ENCODE measurements around the gene HELQ. TPM values are rescaled to one million over a fixed set of nuclear protein-coding genes. Genes with fewer than 3 reads are reported as not detected.
"Not testable (repeated sequence)": the region's sequence is repeated elsewhere in the genome, so short reads cannot be mapped to it uniquely, and the experiment has no call there.

Gene HELQ
- total and polyA plus RNA-seq, 12 donors, result 12.1 to 80.0 (median 32.7) TPM

- Histone ChIP-seq H3K9me3 (replicated peaks in 1 of 3) (no peaks in the 10 kb centered on the region), H3K4me1 (replicated peaks in 1 of 2) (peaks cover 0 to 11% of the 10 kb centered on the region in 2 donors), H3K27ac (no peak overlapping the region), H3K4me3 (no peak overlapping the region), H3K27me3 (no peaks in the 10 kb centered on the region), H3K36me3 (replicated peaks in 1 of 2) (peaks cover 0 to 64% of the 10 kb centered on the region in 2 donors)
- DNase-seq, result no peak
- intact Hi-C loops (cut with DNase I), result no loop called here
- WGBS, 4 donors, result 57 to 65% (median 61%) methylated on average over 4 of the region's 4 CpGs
- TF ChIP-seq CTCF (IDR thresholded peaks at IDR 0.05) (no peak), POLR2A (IDR thresholded peaks at IDR 0.05) (no peak)
These were observed 38.1 kb downstream of the HELQ start for GRCh38 chr4:83417566-83417965.

- H3K27me3 ChIP-seq, result no peaks in the 10 kb centered on the region
- peaks cover 0 to 39% of the 10 kb centered on the region in 2 donors for H3K36me3 ChIP-seq (replicated peaks in 1 of 2)
- peaks cover 0 to 9% of the 10 kb centered on the region in 2 donors for H3K4me1 ChIP-seq (replicated peaks in 1 of 2)
- no peak for DNase-seq
- H3K27ac ChIP-seq, result no peak overlapping the region
- intact Hi-C loops (cut with DNase I), result no loop called here
- TF ChIP-seq POLR2A (IDR thresholded peaks at IDR 0.05) (no peak), CTCF (IDR thresholded peaks at IDR 0.05) (no peak)
- H3K9me3 ChIP-seq (replicated peaks in 1 of 3), result no peaks in the 10 kb centered on the region
- H3K4me3 ChIP-seq, result no peak overlapping the region
- WGBS, 4 donors, result 96 to 100% (median 98%) methylated on average over 2 of the region's 2 CpGs
These were observed 41.9 kb downstream of the HELQ start for GRCh38 chr4:83413676-83414075.

- Histone ChIP-seq H3K27ac (no peak overlapping the region), H3K4me3 (no peak overlapping the region), H3K27me3 (no peaks in the 10 kb centered on the region), H3K4me1 (replicated peaks in 1 of 2) (no peaks in the 10 kb centered on the region), H3K9me3 (replicated peaks in 1 of 3) (no peaks in the 10 kb centered on the region), H3K36me3 (replicated peaks in 1 of 2) (peaks cover 0 to 22% of the 10 kb centered on the region in 2 donors)
- no peak for TF ChIP-seq CTCF (IDR thresholded peaks at IDR 0.05)
- TF ChIP-seq POLR2A (IDR thresholded peaks at IDR 0.05), result no peak
- WGBS, 4 donors, result 86 to 96% (median 89%) methylated on average over 1 of the region's 1 CpG
- intact Hi-C loops (cut with DNase I), result no loop called here
- no peak for DNase-seq
These were observed 46.7 kb downstream of the HELQ start for GRCh38 chr4:83408908-83409307.

GRCh38 chr4:83405844-83406816 is 49.5 kb downstream of the HELQ start:
- Histone ChIP-seq H3K4me3 (no peak overlapping the region), H3K4me1 (replicated peaks in 1 of 2) (no peaks in the 10 kb centered on the region), H3K27me3 (no peaks in the 10 kb centered on the region), H3K36me3 (replicated peaks in 1 of 2) (peaks cover 0 to 10% of the 10 kb centered on the region in 2 donors), H3K27ac (peak overlapping the region in 1 of 5 donors; percentile 3), H3K9me3 (replicated peaks in 1 of 3) (no peaks in the 10 kb centered on the region)
- intact Hi-C loops (cut with DNase I), result no loop called here
- TF ChIP-seq POLR2A (IDR thresholded peaks at IDR 0.05), result no peak
- 88 to 94% (median 91%) methylated on average over 5 of the region's 5 CpGs for WGBS, 4 donors
- DNase-seq, result peak in 1 of 7 donors; percentile 30

- H3K27me3 ChIP-seq; H3K4me3 ChIP-seq; intact Hi-C loops (cut with DNase I); H3K27ac ChIP-seq; DNase-seq; H3K36me3 ChIP-seq (replicated peaks in 1 of 2); H3K9me3 ChIP-seq (replicated peaks in 1 of 3); H3K4me1 ChIP-seq (replicated peaks in 1 of 2): not testable (repeated sequence)
- 95 to 97% (median 95%) methylated on average over 10 of the region's 10 CpGs for WGBS, 4 donors
These were observed 57.5 kb downstream of the HELQ start for GRCh38 chr4:83398158-83398557.
